ENCODE data around the gene TEX29. TPM values are rescaled to one million over a fixed set of nuclear protein-coding genes. Genes with fewer than 3 reads are reported as not detected.

The TEX29 gene
- not detected in 2 replicates for total RNA-seq

GRCh38 chr13:111319998-111320911 lies at the start of gene TEX29:
TEX29 (plus strand) TSS chr13:111320642; CDS start chr13:111320891, 249 bp downstream.

Other genes with a start within 250 kb of the TEX29 start
- gene ARHGEF7, start 205.3 kb upstream of the TEX29 start, total RNA-seq: 22.7 and 24.2 TPM in 2 replicates